KMS-11 (cell line): ENCODE data around the gene SDHB.

Experiments
- H2AFZ ChIP-seq: fragments of 200-600 bp; sonication (generic); 2 replicates; pipeline ENCODE4 v1.6.1; 2016; ENCODE audit warnings: antibody characterized with exemption, mixed run types, low read depth
- H3K27ac ChIP-seq: fragments of 200-600 bp; sonication (generic); 2 replicates; pipeline ENCODE4 v1.6.1; 2016; ENCODE audit warnings: mild to moderate bottlenecking, mixed run types
- H3K27me3 ChIP-seq: fragments of 200-600 bp; sonication (generic); 2 replicates; pipeline ENCODE4 v1.6.1; 2017; ENCODE audit warnings: mild to moderate bottlenecking, low read depth, mixed run types, moderate library complexity; ENCODE audit not compliant: insufficient read depth
- H3K36me3 ChIP-seq: fragments of 200-600 bp; sonication (generic); 2 replicates; pipeline ENCODE4 v1.6.1; 2017; ENCODE audit warnings: mild to moderate bottlenecking, mixed run types; ENCODE audit not compliant: insufficient read depth
- H3K4me1 ChIP-seq: fragments of 200-600 bp; sonication (generic); 2 replicates; pipeline ENCODE4 v1.6.1; 2016; ENCODE audit warnings: mild to moderate bottlenecking, low read depth, mixed run types; ENCODE audit not compliant: poor library complexity, severe bottlenecking
- H3K4me2 ChIP-seq: fragments of 200-600 bp; sonication (generic); 2 replicates; pipeline ENCODE4 v1.7.0; 2016; ENCODE audit warnings: mild to moderate bottlenecking, mixed run types
- H3K4me3 ChIP-seq: fragments of 200-600 bp; sonication (generic); IDR thresholded peaks from 2 replicates; pipeline ENCODE4 v1.6.1; 2017; ENCODE audit warnings: low read depth, low read length, mixed read lengths; ENCODE audit not compliant: insufficient read depth
- H3K79me2 ChIP-seq: fragments of 200-600 bp; sonication (generic); 2 replicates; pipeline ENCODE4 v1.6.1; 2016; ENCODE audit warnings: low read depth, mixed run types; ENCODE audit not compliant: insufficient read depth
- H3K9ac ChIP-seq: fragments of 200-600 bp; sonication (generic); 2 replicates; pipeline ENCODE4 v1.6.1; 2016; ENCODE audit warnings: mild to moderate bottlenecking, mixed run types
- H4K20me1 ChIP-seq: fragments of 200-600 bp; sonication (generic); 2 replicates; pipeline ENCODE4 v1.6.1; 2016; ENCODE audit warnings: mild to moderate bottlenecking, mixed run types; ENCODE audit not compliant: insufficient read depth
- CTCF ChIP-seq: fragments of 200-600 bp; sonication (generic); conservative IDR thresholded peaks from 2 replicates; pipeline ENCODE4 v1.6.1; 2017; ENCODE audit warnings: low read depth, mild to moderate bottlenecking, antibody characterized with exemption, low read length, moderate library complexity, mixed read lengths

The SDHB gene

GRCh38 chr1:17052641-17053040 lies 1.2 kb downstream of the SDHB start:
- Histone ChIP-seq H3K27me3 (peaks cover 9% of the 10 kb centered on the region; the same call in 1 of the 2 replicates), H3K36me3 (no peaks in the 10 kb centered on the region), H3K9ac (peak overlapping the region; percentile 59; the same call in 1 of the 2 replicates), H3K4me2 (peak overlapping the region; percentile 98), H4K20me1 (no peaks in the 10 kb centered on the region), H3K79me2 (peaks cover 42% of the 10 kb centered on the region), H3K27ac (no peak overlapping the region), H3K4me1 (peaks cover 22% of the 10 kb centered on the region), H3K4me3 (no peak overlapping the region), H2AFZ (no peak overlapping the region)
- TF ChIP-seq CTCF, result no peak

GRCh38 chr1:17052038-17052437 lies 1.8 kb downstream of the SDHB start:
- peak overlapping the region; percentile 98 for H3K4me2 ChIP-seq
- no peak overlapping the region for H3K27ac ChIP-seq
- peaks cover 9% of the 10 kb centered on the region; the same call in 1 of the 2 replicates for H3K27me3 ChIP-seq
- H3K9ac ChIP-seq, result no peak overlapping the region
- H3K79me2 ChIP-seq, result peaks cover 42% of the 10 kb centered on the region
- H3K4me1 ChIP-seq, result peaks cover 22% of the 10 kb centered on the region
- no peak overlapping the region for H3K4me3 ChIP-seq
- H2AFZ ChIP-seq, result no peak overlapping the region
- H3K36me3 ChIP-seq, result no peaks in the 10 kb centered on the region
- TF ChIP-seq CTCF, result no peak
- H4K20me1 ChIP-seq, result no peaks in the 10 kb centered on the region

GRCh38 chr1:17047924-17048323 lies 5.9 kb downstream of the SDHB start:
- H4K20me1 ChIP-seq, result no peaks in the 10 kb centered on the region
- TF ChIP-seq CTCF, result no peak
- H3K36me3 ChIP-seq, result 0 out of 2 replicates have a peak, but pooled peaks cover 4% of the 10 kb centered on the region
- H3K79me2 ChIP-seq, result peaks cover 49% of the 10 kb centered on the region
- no peak overlapping the region for H2AFZ ChIP-seq
- H3K27me3 ChIP-seq, result no peaks in the 10 kb centered on the region
- H3K4me1 ChIP-seq, result peaks cover 54% of the 10 kb centered on the region
- H3K27ac ChIP-seq, result no peak overlapping the region
- no peak overlapping the region for H3K4me2 ChIP-seq
- no peak overlapping the region for H3K4me3 ChIP-seq
- H3K9ac ChIP-seq, result no peak overlapping the region

GRCh38 chr1:17046334-17046657 lies 7.5 kb downstream of the SDHB start:
- Histone ChIP-seq H3K79me2 (peaks cover 33% of the 10 kb centered on the region), H3K36me3 (0 out of 2 replicates have a peak, but pooled peaks cover 4% of the 10 kb centered on the region), H3K27ac (no peak overlapping the region), H3K4me1 (peaks cover 40% of the 10 kb centered on the region), H3K9ac (no peak overlapping the region), H3K4me3 (no peak overlapping the region), H4K20me1 (no peaks in the 10 kb centered on the region), H3K4me2 (no peak overlapping the region), H3K27me3 (no peaks in the 10 kb centered on the region), H2AFZ (no peak overlapping the region)
- no peak for TF ChIP-seq CTCF
